Endothelial cell of umbilical vein (primary cell): ENCODE data around the gene UBQLNL.

Experiments used
- CTCF ChIP-seq, 2 donors: IDR thresholded peaks; 1 replicate in 1 of 2; 2 replicates in 1 of 2; pipeline ENCODE4 v1.5.1; 2011; ENCODE audit warnings: low read length in 2 of 2, mild to moderate bottlenecking in 2 of 2, moderate library complexity in 2 of 2, control low read depth in 1 of 2, inconsistent platforms in 1 of 2, low read depth in 1 of 2; ENCODE audit not compliant: insufficient read depth in 1 of 2; ENCODE audit errors: extremely low read depth in 1 of 2
- EZH2 ChIP-seq: IDR thresholded peaks from 2 replicates; pipeline ENCODE4 v1.6.1; 2012; ENCODE audit warnings: borderline replicate concordance, low read depth, mild to moderate bottlenecking, moderate library complexity, low read length, inconsistent platforms; ENCODE audit not compliant: severe bottlenecking
- FOS ChIP-seq: IDR thresholded peaks from 2 replicates; pipeline ENCODE4 v1.6.1; 2011; ENCODE audit warnings: mild to moderate bottlenecking, low read length, moderate library complexity, borderline replicate concordance; ENCODE audit not compliant: insufficient read depth
- JUN ChIP-seq: IDR thresholded peaks from 2 replicates; pipeline ENCODE4 v1.6.1; 2011; ENCODE audit warnings: borderline replicate concordance, low read depth; ENCODE audit not compliant: insufficient read length, insufficient read depth
- MAX ChIP-seq: IDR thresholded peaks from 2 replicates; pipeline ENCODE4 v1.6.1; 2011; ENCODE audit not compliant: insufficient read depth, insufficient read length
- POLR2A ChIP-seq: IDR thresholded peaks from 2 replicates; pipeline ENCODE4 v1.6.1; 2012; ENCODE audit warnings: low read depth, mild to moderate bottlenecking, control low read depth, low read length

GRCh38 chr11:5500393-5500801 lies 16.1 kb downstream of the UBQLNL start:
- TF ChIP-seq CTCF (IDR thresholded peaks at IDR 0.05; ENCODE audit: extremely low read depth in 1 of 2, insufficient read depth in 1 of 2, low read depth in 1 of 2, low read length in 2 of 2) (no peak), MAX (no peak), FOS (no peak), POLR2A (no peak), JUN (no peak), EZH2 (no peak)
